Lung (tissue), 12 donors: ENCODE measurements around the gene PPARD. TPM values are rescaled to one million over a fixed set of nuclear protein-coding genes. Genes with fewer than 3 reads are reported as not detected.
"Not testable (repeated sequence)": the region's sequence is repeated elsewhere in the genome, so short reads cannot be mapped to it uniquely, and the experiment has no call there.

Source experiments
- ATAC-seq: fragments of 200-7000 bp; cut with Tn5 transposase; one replicate; pipeline ENCODE4 v1.9.1; 2020; ENCODE audit warnings: moderate number of reproducible peaks; ENCODE audit not compliant: insufficient read depth, low FRiP score
- DNase-seq, 3 donors: peaks; one replicate each; pipeline ENCODE4 v3.0.0-alpha.2; 2013 to 2017
- H3K27ac ChIP-seq, 2 donors: one replicate each; pipeline ENCODE4 v1.5.1; 2013; ENCODE audit warnings: mild to moderate bottlenecking in 2 of 2, moderate library complexity in 2 of 2, control low read depth in 1 of 2, inconsistent platforms in 1 of 2, low read depth in 1 of 2, low read length in 1 of 2
- H3K27me3 ChIP-seq, 3 donors: one replicate each; pipeline ENCODE4 v1.5.1; 2013; ENCODE audit warnings: low read length in 2 of 3; ENCODE audit not compliant: control insufficient read depth in 3 of 3, insufficient read depth in 3 of 3
- H3K36me3 ChIP-seq, 4 donors: one replicate each; pipeline ENCODE4 v1.5.1; 2013; ENCODE audit warnings: low read length in 4 of 4, mild to moderate bottlenecking in 1 of 4, moderate library complexity in 1 of 4; ENCODE audit not compliant: control insufficient read depth in 4 of 4, insufficient read depth in 4 of 4
- H3K4me1 ChIP-seq, 5 donors: one replicate each; pipeline ENCODE4 v1.5.1; 2013; ENCODE audit warnings: low read length in 5 of 5, mild to moderate bottlenecking in 2 of 5, moderate library complexity in 1 of 5; ENCODE audit not compliant: control insufficient read depth in 5 of 5, insufficient read depth in 5 of 5
- H3K4me3 ChIP-seq: one replicate; pipeline ENCODE4 v1.5.1; 2013; ENCODE audit warnings: mild to moderate bottlenecking, control low read depth, moderate library complexity
- H3K9ac ChIP-seq, 2 donors: one replicate each; pipeline ENCODE4 v1.5.1; 2013; ENCODE audit warnings: low read length in 2 of 2, control low read depth in 1 of 2; ENCODE audit not compliant: insufficient read depth in 1 of 2
- H3K9me3 ChIP-seq, 4 donors: one replicate each; pipeline ENCODE4 v1.5.1; 2013; ENCODE audit warnings: low read length in 3 of 4, mild to moderate bottlenecking in 1 of 4, moderate library complexity in 1 of 4; ENCODE audit not compliant: control insufficient read depth in 4 of 4, insufficient read depth in 3 of 4
- CTCF ChIP-seq: IDR thresholded peaks from 2 replicates; pipeline ENCODE4 v1.5.1; 2012; ENCODE audit warnings: mild to moderate bottlenecking; ENCODE audit errors: control extremely low read depth, extremely low read depth
- WGBS, 2 donors: extraction: QIAGEN DNeasy Blood & Tissue Kit; methylation state at CpG; one replicate each; pipeline ENCODE4 v1.1.7; 2013; 5-methylcytosine and 5-hydroxymethylcytosine counted together
- polyA plus RNA-seq, 2 donors: library from polyadenylated mRNA; stranded (reverse); fragments of 200-250 nt; gene quantifications; one replicate each; pipeline ENCODE4 v1.2.1, GENCODE V29; 2013
- total RNA-seq, 2 donors: library from RNA; depleted of rRNA in 1 of 2; stranded (reverse); fragments of >200 nt in 1 of 2; gene quantifications; one replicate each; pipeline ENCODE4 v1.2.1, GENCODE V29; 2014 to 2021
- donor health status: control.
- donor health status: control.
- donor health status: Bipolar disorder and iron deficiency.
- donor health status: healthy.
- donor health status: DM: yes; HTN: yes; CAD: no.

Gene PPARD
- total and polyA plus RNA-seq, 4 donors = 11.3 to 27.8 (median 24.5) TPM

GRCh38 chr6:35330541-35331119 lies 11.7 kb upstream of the PPARD start:
- Histone ChIP-seq H3K36me3 (no peaks in the 10 kb centered on the region), H3K9ac (no peak overlapping the region), H3K4me1 (peaks cover 0 to 2% (median 0%) of the 10 kb centered on the region in 5 donors), H3K4me3 (no peak overlapping the region), H3K9me3 (no peaks in the 10 kb centered on the region), H3K27ac (no peak overlapping the region), H3K27me3 (no peaks in the 10 kb centered on the region)
- no peak for TF ChIP-seq CTCF
- no peak for ATAC-seq
- DNase-seq = no peak
- 97% methylated on average over 9 of the region's 9 CpGs for WGBS, 2 donors

- H3K27ac ChIP-seq, DNase-seq, H3K4me3 ChIP-seq, H3K36me3 ChIP-seq, H3K4me1 ChIP-seq, H3K9ac ChIP-seq, H3K9me3 ChIP-seq, H3K27me3 ChIP-seq: not testable (repeated sequence)
- peak; percentile 66 for ATAC-seq
- WGBS, 2 donors = 58 to 77% methylated on average over 9 of the region's 9 CpGs
Observed at GRCh38 chr6:35332074-35332887, 10.1 kb upstream of the PPARD start.

GRCh38 chr6:35341557-35341956 lies 801 bp upstream of the PPARD start:
- H3K27ac ChIP-seq = no peak overlapping the region

More at GRCh38 chr6:35341557-35341956, 801 bp upstream of the PPARD start:
- no peak for TF ChIP-seq CTCF
- DNase-seq (no peak), ATAC-seq (no peak)
- Histone ChIP-seq H3K27me3 (no peaks in the 10 kb centered on the region), H3K4me1 (peaks cover 3 to 17% (median 12%) of the 10 kb centered on the region in 5 donors), H3K9ac (no peak overlapping the region), H3K4me3 (no peak overlapping the region), H3K9me3 (no peaks in the 10 kb centered on the region), H3K36me3 (peaks cover 0 to 7% (median 4%) of the 10 kb centered on the region in 4 donors)
- 72 to 74% methylated on average over 13 of the region's 13 CpGs for WGBS, 2 donors
